MCF 10A (cell line): ENCODE results near the gene KRTAP10-5. TPM values are rescaled to one million over a fixed set of nuclear protein-coding genes. Genes with fewer than 3 reads are reported as not detected.

ENCODE experiments used
- BruUV-seq: library from RNA; stranded (reverse); fragments of 400-500 nt; replicated peaks from 2 replicates; lab custom pipeline; 2021; lab: Mats Ljungman, UMichigan
- CTCF ChIA-PET: fragments of 300-600 bp; sonication (Branson Sonifier 250); formaldehyde crosslinking; extraction: SDS; loops from one replicate; lab custom pipeline; 2021; ENCODE audit warnings: antibody characterized with exemption, inconsistent platforms; lab: Yijun Ruan, JAX
- POLR2A ChIA-PET: fragments of 300-600, 350-650 bp; sonication (Branson Sonifier 250); formaldehyde crosslinking; extraction: SDS; loops from one replicate; lab custom pipeline; 2020; ENCODE audit warnings: antibody characterized with exemption, inconsistent platforms; lab: Yijun Ruan, JAX
- DNase-seq: peaks from one replicate; pipeline ENCODE4 v3.0.0-alpha.2; 2018; ENCODE audit not compliant: unreplicated experiment
- H3K27ac Mint-ChIP-seq: one replicate; pipeline ENCODE4 v1.8.0; 2022; ENCODE audit warnings: mild to moderate bottlenecking, low read depth, mixed read lengths; ENCODE audit not compliant: unreplicated experiment
- H3K27me3 Mint-ChIP-seq: one replicate; pipeline ENCODE4 v1.8.0; 2022; ENCODE audit warnings: mixed read lengths; ENCODE audit not compliant: insufficient read depth, unreplicated experiment
- H3K36me3 Mint-ChIP-seq: one replicate; pipeline ENCODE4 v1.8.0; 2022; ENCODE audit warnings: mild to moderate bottlenecking, moderate library complexity, mixed read lengths; ENCODE audit not compliant: insufficient read depth, unreplicated experiment
- H3K4me1 Mint-ChIP-seq: one replicate; pipeline ENCODE4 v1.8.0; 2022; ENCODE audit warnings: mixed read lengths; ENCODE audit not compliant: insufficient read depth, unreplicated experiment
- H3K4me3 Mint-ChIP-seq: one replicate; pipeline ENCODE4 v1.8.0; 2022; ENCODE audit warnings: mild to moderate bottlenecking, moderate library complexity, mixed read lengths; ENCODE audit not compliant: unreplicated experiment
- H3K9me3 Mint-ChIP-seq: one replicate; pipeline ENCODE4 v1.8.0; 2022; ENCODE audit warnings: mixed read lengths; ENCODE audit not compliant: unreplicated experiment
- CTCF ChIP-seq: fragments of 200-600 bp; IDR thresholded peaks from one replicate; pipeline ENCODE4 v1.8.0; 2022; ENCODE audit warnings: antibody characterized with exemption, mild to moderate bottlenecking; ENCODE audit not compliant: unreplicated experiment
- intact Hi-C: fragments of 100-400 bp; cut with micrococcal nuclease; formaldehyde crosslinking; loops from 2 replicates; pipeline ENCODE4 v1.14.1; 2022
- total RNA-seq: library from RNA; stranded (reverse); gene quantifications from 2 replicates; pipeline ENCODE4 v1.2.3, GENCODE V29; 2022

Gene KRTAP10-5
- total RNA-seq, 1 experiment from 2014 or later, result not detected

GRCh38 chr21:44539046-44539445 lies 41.4 kb downstream of the KRTAP10-5 start:
- BruUV-seq, result no TSS peak

GRCh38 chr21:44537930-44538911 lies 42.2 kb downstream of the KRTAP10-5 start:
- H3K4me1 Mint-ChIP-seq, result peaks cover 5% of the 10 kb centered on the region
- no peak overlapping the region for H3K27ac Mint-ChIP-seq
- no peak for TF ChIP-seq CTCF
- no TSS peak for BruUV-seq
- H3K4me3 Mint-ChIP-seq, result no peak overlapping the region
- no peak for DNase-seq
- H3K36me3 Mint-ChIP-seq, result no peaks in the 10 kb centered on the region
- H3K27me3 Mint-ChIP-seq, result peaks cover 24% of the 10 kb centered on the region
- ChIA-PET POLR2A (no interaction called here), CTCF (interaction anchor here (0.6 kb wide), 1 partner anchor 1017 kb away, joined by 3 read pairs; no protein-coding TSS in a partner anchor)
- intact Hi-C loops, result no loop called here
- no peaks in the 10 kb centered on the region for H3K9me3 Mint-ChIP-seq

More at GRCh38 chr21:44539046-44539445, 41.4 kb downstream of the KRTAP10-5 start:
- POLR2A ChIA-PET, result no interaction called here
- CTCF ChIA-PET, result interaction anchor here (0.6 kb wide), 1 partner anchor 1016 kb away, joined by 3 read pairs; no protein-coding TSS in a partner anchor
- Mint-ChIP-seq H3K36me3 (no peaks in the 10 kb centered on the region), H3K27me3 (peaks cover 24% of the 10 kb centered on the region), H3K4me1 (peaks cover 5% of the 10 kb centered on the region), H3K9me3 (no peaks in the 10 kb centered on the region), H3K27ac (no peak overlapping the region), H3K4me3 (no peak overlapping the region)
- intact Hi-C loops, result no loop called here
- TF ChIP-seq CTCF, result no peak
- DNase-seq, result no peak

GRCh38 chr21:44535963-44536362 lies 44.4 kb downstream of the KRTAP10-5 start:
- no peaks in the 10 kb centered on the region for H3K9me3 Mint-ChIP-seq
- TF ChIP-seq CTCF, result no peak
- no peak overlapping the region for H3K27ac Mint-ChIP-seq
- no peak for DNase-seq
- H3K36me3 Mint-ChIP-seq, result no peaks in the 10 kb centered on the region
- H3K4me3 Mint-ChIP-seq, result no peak overlapping the region
- peaks cover 11% of the 10 kb centered on the region for H3K4me1 Mint-ChIP-seq
- peaks cover 24% of the 10 kb centered on the region for H3K27me3 Mint-ChIP-seq
- no TSS peak for BruUV-seq
- intact Hi-C loops, result no loop called here
- CTCF ChIA-PET, result interaction anchor here (1.0 kb wide), 1 partner anchor 9 kb away, joined by 3 read pairs; no protein-coding TSS in a partner anchor
- POLR2A ChIA-PET, result interaction anchor here (0.7 kb wide), 1 partner anchor 47 kb away, joined by 3 read pairs; no protein-coding TSS in a partner anchor

GRCh38 chr21:44534688-44535087 lies 45.7 kb downstream of the KRTAP10-5 start:
- H3K36me3 Mint-ChIP-seq, result no peaks in the 10 kb centered on the region
- H3K4me3 Mint-ChIP-seq, result no peak overlapping the region
- BruUV-seq, result no TSS peak
- CTCF ChIA-PET, result no interaction called here
- no peak overlapping the region for H3K27ac Mint-ChIP-seq
- peaks cover 9% of the 10 kb centered on the region for H3K9me3 Mint-ChIP-seq
- no peak for TF ChIP-seq CTCF
- H3K4me1 Mint-ChIP-seq, result peaks cover 10% of the 10 kb centered on the region
- H3K27me3 Mint-ChIP-seq, result peaks cover 32% of the 10 kb centered on the region
- intact Hi-C loops, result no loop called here
- no peak for DNase-seq
- POLR2A ChIA-PET, result no interaction called here
